OCI-LY1 (cell line): ENCODE results near the gene FBXO28.

Source experiments
- H2AFZ ChIP-seq: fragments of 200-600 bp; sonication (generic), shearing (Covaris generic); 2 replicates; pipeline ENCODE4 v1.6.0; 2014; ENCODE audit warnings: antibody characterized with exemption, mild to moderate bottlenecking, low read length
- H3F3A ChIP-seq: fragments of 200-600 bp; sonication (generic), shearing (Covaris generic); 2 replicates; pipeline ENCODE4 v1.6.0; 2014; ENCODE audit warnings: mild to moderate bottlenecking, antibody characterized with exemption, low read length, moderate library complexity; ENCODE audit not compliant: insufficient read depth
- H3K27ac ChIP-seq: fragments of 200-600 bp; sonication (generic); 2 replicates; pipeline ENCODE4 v1.5.1; 2014; ENCODE audit warnings: low read length, mixed run types, mild to moderate bottlenecking, low read depth; ENCODE audit not compliant: poor library complexity, severe bottlenecking
- H3K27me3 ChIP-seq: fragments of 200-600 bp; sonication (generic); 2 replicates; pipeline ENCODE4 v1.6.0; 2014; ENCODE audit warnings: antibody characterized with exemption, mild to moderate bottlenecking, low read length, moderate library complexity; ENCODE audit not compliant: insufficient read depth
- H3K36me3 ChIP-seq: fragments of 200-600 bp; sonication (generic); 2 replicates; pipeline ENCODE4 v1.6.1; 2014; ENCODE audit warnings: mild to moderate bottlenecking, antibody characterized with exemption, low read length, moderate library complexity, mixed read lengths; ENCODE audit not compliant: insufficient read depth
- H3K4me1 ChIP-seq: fragments of 200-600 bp; sonication (generic); 2 replicates; pipeline ENCODE4 v1.5.1; 2014; ENCODE audit warnings: mild to moderate bottlenecking, low read length, moderate library complexity; ENCODE audit not compliant: insufficient read depth, severe bottlenecking
- H3K4me2 ChIP-seq: fragments of 200-600 bp; sonication (generic), shearing (Covaris generic); 2 replicates; pipeline ENCODE4 v1.6.1; 2014; ENCODE audit warnings: low read length
- H3K4me3 ChIP-seq: fragments of 200-600 bp; sonication (generic); 2 replicates; pipeline ENCODE4 v1.5.1; 2014; ENCODE audit warnings: low read length, low read depth, mild to moderate bottlenecking, mixed read lengths; ENCODE audit not compliant: poor library complexity, severe bottlenecking
- H3K79me2 ChIP-seq: fragments of 200-600 bp; shearing (Covaris generic); 2 replicates; pipeline ENCODE4 v1.6.1; 2016; ENCODE audit warnings: mixed run types, low read length, mixed read lengths; ENCODE audit not compliant: insufficient read depth
- H3K9ac ChIP-seq: fragments of 200-600 bp; sonication (generic), shearing (Covaris generic); 2 replicates; pipeline ENCODE4 v1.6.1; 2014; ENCODE audit warnings: mild to moderate bottlenecking, low read length, mixed read lengths
- H3K9me2 ChIP-seq: fragments of 200-600 bp; sonication (generic), shearing (Covaris generic); 2 replicates; pipeline ENCODE4 v1.6.1; 2014; ENCODE audit warnings: low read depth, mild to moderate bottlenecking, low read length, mixed read lengths
- H3K9me3 ChIP-seq: fragments of 200-600 bp; shearing (Covaris generic); 2 replicates; pipeline ENCODE4 v1.6.1; 2014; ENCODE audit warnings: low read length, mixed read lengths
- H4K20me1 ChIP-seq: fragments of 200-600 bp; sonication (generic), shearing (Covaris generic); 2 replicates; pipeline ENCODE4 v1.6.0; 2016; ENCODE audit warnings: mild to moderate bottlenecking, low read length; ENCODE audit not compliant: insufficient read depth
- CTCF ChIP-seq: fragments of 200-600 bp; sonication (generic), shearing (Covaris generic); IDR thresholded peaks from 2 replicates; pipeline ENCODE4 v1.5.1; 2017; ENCODE audit warnings: mild to moderate bottlenecking, antibody characterized with exemption, low read length, moderate library complexity, mixed read lengths
- EZH2 ChIP-seq: fragments of 200-600 bp; sonication (generic), shearing (Covaris generic); IDR thresholded peaks from 2 replicates; pipeline ENCODE4 v1.8.0; 2017; ENCODE audit warnings: borderline replicate concordance, mixed run types, mild to moderate bottlenecking, antibody characterized with exemption, low read length, moderate library complexity, mixed read lengths

Gene FBXO28

GRCh38 chr1:224162768-224163167 is 48.9 kb downstream of the FBXO28 start:
- Histone ChIP-seq H3K27me3 (no peaks in the 10 kb centered on the region), H3K9ac (no peak overlapping the region), H3K4me3 (no peak overlapping the region), H2AFZ (no peak overlapping the region), H3K9me2 (no peaks in the 10 kb centered on the region), H3K4me2 (no peak overlapping the region), H3K27ac (no peak overlapping the region), H3K79me2 (no peaks in the 10 kb centered on the region), H3K4me1 (no peaks in the 10 kb centered on the region), H4K20me1 (no peaks in the 10 kb centered on the region), H3K36me3 (peaks cover 24% of the 10 kb centered on the region), H3K9me3 (no peaks in the 10 kb centered on the region), H3F3A (no peaks in the 10 kb centered on the region)
- TF ChIP-seq EZH2 (no peak), CTCF (no peak)

GRCh38 chr1:224163311-224163710 is 49.4 kb downstream of the FBXO28 start:
- H3K4me1 ChIP-seq, result no peaks in the 10 kb centered on the region
- no peak overlapping the region for H3K4me2 ChIP-seq
- no peak overlapping the region for H3K27ac ChIP-seq
- no peaks in the 10 kb centered on the region for H3F3A ChIP-seq
- H3K9me2 ChIP-seq, result no peaks in the 10 kb centered on the region
- no peak overlapping the region for H2AFZ ChIP-seq
- H3K27me3 ChIP-seq, result no peaks in the 10 kb centered on the region
- H3K9ac ChIP-seq, result no peak overlapping the region
- peaks cover 19% of the 10 kb centered on the region; the same call in 1 of the 2 replicates for H3K36me3 ChIP-seq
- no peak overlapping the region for H3K4me3 ChIP-seq
- TF ChIP-seq EZH2, result no peak
- no peaks in the 10 kb centered on the region for H3K79me2 ChIP-seq
- no peaks in the 10 kb centered on the region for H3K9me3 ChIP-seq
- no peaks in the 10 kb centered on the region for H4K20me1 ChIP-seq

GRCh38 chr1:224168859-224169380 is 55.0 kb downstream of the FBXO28 start:
- H3K27ac ChIP-seq, result no peak overlapping the region
- H3K79me2 ChIP-seq, result no peaks in the 10 kb centered on the region
- H3K9ac ChIP-seq, result no peak overlapping the region
- H4K20me1 ChIP-seq, result no peaks in the 10 kb centered on the region
- H3K27me3 ChIP-seq, result peaks cover 8% of the 10 kb centered on the region; the same call in 1 of the 2 replicates
- TF ChIP-seq CTCF (no peak), EZH2 (no peak)
- H3K36me3 ChIP-seq, result no peaks in the 10 kb centered on the region
- no peaks in the 10 kb centered on the region for H3K9me2 ChIP-seq
- H3K4me2 ChIP-seq, result no peak overlapping the region
- H3K4me3 ChIP-seq, result no peak overlapping the region
- H3F3A ChIP-seq, result no peaks in the 10 kb centered on the region
- H2AFZ ChIP-seq, result no peak overlapping the region
- H3K9me3 ChIP-seq, result no peaks in the 10 kb centered on the region
- H3K4me1 ChIP-seq, result peaks cover 4% of the 10 kb centered on the region

- no peak overlapping the region for H3K27ac ChIP-seq
Measured at GRCh38 chr1:224169718-224170270, 55.9 kb downstream of the FBXO28 start.

More at GRCh38 chr1:224169718-224170270, 55.9 kb downstream of the FBXO28 start:
- H4K20me1 ChIP-seq, result no peaks in the 10 kb centered on the region
- H3K4me1 ChIP-seq, result peaks cover 4% of the 10 kb centered on the region
- no peak overlapping the region for H3K4me3 ChIP-seq
- no peaks in the 10 kb centered on the region for H3K9me3 ChIP-seq
- no peaks in the 10 kb centered on the region for H3F3A ChIP-seq
- H3K79me2 ChIP-seq, result no peaks in the 10 kb centered on the region
- H3K9ac ChIP-seq, result no peak overlapping the region
- H3K27me3 ChIP-seq, result peaks cover 8% of the 10 kb centered on the region; the same call in 1 of the 2 replicates
- H3K9me2 ChIP-seq, result no peaks in the 10 kb centered on the region
- no peaks in the 10 kb centered on the region for H3K36me3 ChIP-seq
- TF ChIP-seq EZH2, result no peak
- TF ChIP-seq CTCF, result no peak
- H2AFZ ChIP-seq, result no peak overlapping the region
- H3K4me2 ChIP-seq, result no peak overlapping the region
